Gastrocnemius medialis (tissue), 4 donors: ENCODE data around the gene MED16. TPM values are rescaled to one million over a fixed set of nuclear protein-coding genes. Genes with fewer than 3 reads are reported as not detected.
"Not testable (repeated sequence)": the region's sequence is repeated elsewhere in the genome, so short reads cannot be mapped to it uniquely, and the experiment has no call there.

Source experiments
- ATAC-seq, 2 donors: fragments of 150-250 bp; one replicate each; pipeline ENCODE4 v1.9.1; 2016
- DNase-seq, 2 donors: peaks; one replicate each; pipeline ENCODE4 v3.0.0-alpha.2; 2019
- H3K27ac ChIP-seq, 4 donors: fragments of 200-600 bp; sonication (generic); 1 replicate in 1 of 4; 2 replicates in 3 of 4; pipeline ENCODE4 v1.5.1; 2016 to 2018; ENCODE audit warnings: mild to moderate bottlenecking in 2 of 4, moderate library complexity in 1 of 4
- H3K27me3 ChIP-seq, 3 donors: fragments of 200-600 bp; sonication (generic) in 2 of 3; 1 replicate in 1 of 3; 2 replicates in 2 of 3; pipeline versions ENCODE4 v1.5.1 to v1.6.0; 2016 to 2019; ENCODE audit warnings: mild to moderate bottlenecking in 1 of 3, moderate library complexity in 1 of 3
- H3K36me3 ChIP-seq, 2 donors: fragments of 200-600 bp; sonication (generic) in 1 of 2; one replicate each; pipeline ENCODE4 v1.5.1; 2017 to 2018
- H3K4me1 ChIP-seq, 2 donors: fragments of 200-600 bp; sonication (generic) in 1 of 2; one replicate each; pipeline ENCODE4 v1.5.1; 2016 to 2017; ENCODE audit warnings: mild to moderate bottlenecking in 2 of 2
- H3K4me3 ChIP-seq, 4 donors: fragments of 200-600 bp; sonication (generic) in 3 of 4; 1 replicate in 1 of 4; 2 replicates in 3 of 4; pipeline ENCODE4 v1.5.1; 2016 to 2019; ENCODE audit warnings: mild to moderate bottlenecking in 2 of 4
- H3K9me3 ChIP-seq, 3 donors: fragments of 200-600 bp; sonication (generic) in 2 of 3; 1 replicate in 1 of 3; 2 replicates in 2 of 3; pipeline ENCODE4 v1.5.1; 2016 to 2019
- CTCF ChIP-seq, 5 experiments: fragments of 450-650 bp in 3 of 5; fragments of 200-600 bp in 2 of 5; sonication (generic) in 2 of 5; IDR thresholded peaks in 4 of 5; conservative IDR thresholded peaks in 1 of 5; 1 replicate in 4 of 5; 2 replicates in 1 of 5; pipeline ENCODE4 v1.5.1; 2016 to 2019; ENCODE audit warnings: antibody characterized with exemption in 5 of 5, mild to moderate bottlenecking in 3 of 5, moderate library complexity in 3 of 5
- POLR2A ChIP-seq, 2 donors: fragments of 450-650 bp; IDR thresholded peaks; one replicate each; pipeline ENCODE4 v1.6.1; 2017; ENCODE audit warnings: antibody characterized with exemption in 2 of 2, mild to moderate bottlenecking in 2 of 2, moderate library complexity in 2 of 2
- in situ Hi-C, 4 donors: fragments of 200-750 bp; cut with MboI; loops; one replicate each; pipeline versions ENCODE4 v1.15.0 to v1.8.0; 2017; ENCODE audit warnings: low sequenced_read_pairs in 4 of 4
- intact Hi-C: fragments of 100-400 bp; cut with DNase I; formaldehyde crosslinking; loops from one replicate; pipeline ENCODE4 v1.15.1; 2023; ENCODE audit warnings: low total_unique reads
- total RNA-seq, 4 donors: library from RNA; depleted of rRNA; stranded (reverse); fragments of >200 nt; gene quantifications; one replicate each; pipeline versions ENCODE4 v1.1.0 to v1.2.3, GENCODE V29; 2016

MED16 gene
- total RNA-seq, 4 donors from 2014 or later: 22.0 to 67.6 (median 54.6) TPM

GRCh38 chr19:852136-853013 lies 40.6 kb downstream of the MED16 start, which contains the start of gene ELANE:
Gene ELANE, plus strand, starts transcription at chr19:852303. Its CDS starts 26 bp downstream, at chr19:852329.
- TF ChIP-seq CTCF (IDR thresholded peaks at IDR 0.05 in 4 of 5, conservative IDR thresholded peaks at IDR 0.05 in 1 of 5) (no peak), POLR2A (IDR thresholded peaks at IDR 0.05) (no peak)
- Histone ChIP-seq H3K4me1 (peaks cover 0 to 6% of the 10 kb centered on the region in 2 donors), H3K9me3 (no peaks in the 10 kb centered on the region), H3K36me3 (no peaks in the 10 kb centered on the region), H3K4me3 (no peak within 1 kb of the TSS), H3K27ac (peak within 1 kb of the TSS in 3 of 4 donors; percentile 59 to 79 (median 73)), H3K27me3 (peaks cover 45 to 62% (median 54%) of the 10 kb centered on the region in 3 donors)
- ATAC-seq (no peak), DNase-seq (no peak)
- intact Hi-C loops (no loop called here), in situ Hi-C loops (loop anchor here in 1 of 4 donors (25.0 kb wide), 1 partner anchor 135 kb away; the partner anchor contains the start of gene WDR18)

GRCh38 chr19:850979-851335 lies 42.0 kb downstream of the MED16 start:
- TF ChIP-seq POLR2A (IDR thresholded peaks at IDR 0.05): no peak
- TF ChIP-seq CTCF (IDR thresholded peaks at IDR 0.05 in 4 of 5, conservative IDR thresholded peaks at IDR 0.05 in 1 of 5): no peak
- Histone ChIP-seq H3K9me3 (no peaks in the 10 kb centered on the region), H3K36me3 (no peaks in the 10 kb centered on the region), H3K27me3 (peaks cover 58 to 66% (median 58%) of the 10 kb centered on the region in 3 donors), H3K4me3 (peak overlapping the region in 1 of 4 donors; percentile 17), H3K4me1 (peaks cover 0 to 6% of the 10 kb centered on the region in 2 donors), H3K27ac (peak overlapping the region; percentile 59 to 79 (median 72))
- no peak for ATAC-seq
- in situ Hi-C loops (loop anchor here in 1 of 4 donors (25.0 kb wide), 1 partner anchor 136 kb away; the partner anchor contains the start of gene WDR18), intact Hi-C loops (no loop called here)
- DNase-seq: no peak

- in situ Hi-C loops: loop anchor here in 1 of 4 donors (25.0 kb wide), 1 partner anchor 137 kb away; the partner anchor contains the start of gene WDR18
- Histone ChIP-seq H3K4me1 (peaks cover 0 to 6% of the 10 kb centered on the region in 2 donors), H3K4me3 (peak overlapping the region in 1 of 4 donors; percentile 17), H3K9me3 (no peaks in the 10 kb centered on the region), H3K36me3 (no peaks in the 10 kb centered on the region), H3K27ac (peak overlapping the region; percentile 59 to 79 (median 72)), H3K27me3 (peaks cover 58 to 66% (median 58%) of the 10 kb centered on the region in 3 donors)
- ATAC-seq: peak; percentile 89 to 90
- intact Hi-C loops: no loop called here
- TF ChIP-seq POLR2A (IDR thresholded peaks at IDR 0.05) (no peak), CTCF (IDR thresholded peaks at IDR 0.05 in 4 of 5, conservative IDR thresholded peaks at IDR 0.05 in 1 of 5) (no peak)
- peak; percentile 74 to 86 for DNase-seq
These were observed 42.6 kb downstream of the MED16 start for GRCh38 chr19:850221-850978.

GRCh38 chr19:849195-849594 lies 43.8 kb downstream of the MED16 start:
- in situ Hi-C loops, ATAC-seq, H3K4me1 ChIP-seq, DNase-seq, H3K27ac ChIP-seq, H3K36me3 ChIP-seq, intact Hi-C loops, H3K9me3 ChIP-seq, H3K4me3 ChIP-seq: not testable (repeated sequence)
- peaks cover 59 to 64% (median 64%) of the 10 kb centered on the region in 3 donors for H3K27me3 ChIP-seq
